Cardiac muscle cell (in vitro differentiated cells and primary cell): ENCODE results near the gene TBX18. TPM values are rescaled to one million over a fixed set of nuclear protein-coding genes. Genes with fewer than 3 reads are reported as not detected.

Experiments
- DNase-seq, 2 donors: peaks; one replicate each; pipeline versions ENCODE4 v3.0.0 to v3.0.0-alpha.2; 2010 to 2017; ENCODE audit warnings: low read depth in 1 of 2, low spot score in 1 of 2
- H3K27ac ChIP-seq: fragments of 200-600 bp; sonication (generic); 2 replicates; pipeline ENCODE4 v1.5.1; 2016
- H3K27me3 ChIP-seq: fragments of 200-600 bp; sonication (generic); 2 replicates; pipeline ENCODE4 v1.6.0; 2016; ENCODE audit warnings: control low read depth
- H3K36me3 ChIP-seq: fragments of 200-600 bp; sonication (generic); 2 replicates; pipeline ENCODE4 v1.5.1; 2016; ENCODE audit warnings: control low read depth
- H3K4me1 ChIP-seq: fragments of 200-600 bp; sonication (generic); 2 replicates; pipeline ENCODE4 v1.8.1; 2017; ENCODE audit warnings: low read depth, mild to moderate bottlenecking, mixed run types
- H3K4me3 ChIP-seq: fragments of 200-600 bp; sonication (generic); 2 replicates; pipeline ENCODE4 v1.5.1; 2016; ENCODE audit warnings: mild to moderate bottlenecking
- H3K9me3 ChIP-seq: fragments of 200-600 bp; sonication (generic); 2 replicates; pipeline ENCODE4 v1.5.1; 2017; ENCODE audit warnings: low read depth, mild to moderate bottlenecking, control low read depth
- polyA plus RNA-seq: library from polyadenylated mRNA; unstranded; fragments of >200 nt; fragmentation: Nextera tagmentation; extraction: Ambion mirVana; gene quantifications from 2 replicates; pipeline ENCODE4 v1.2.1, GENCODE V29; 2016
- total RNA-seq: library from RNA; depleted of rRNA; stranded (reverse); fragments of >200 nt; gene quantifications from 2 replicates; pipeline ENCODE4 v1.2.3, GENCODE V29; 2016
- TF ChIP-seq, protein P1 (sequence below): IDR thresholded peaks from 2 replicates; pipeline ENCODE4 v1.5.1; 2012; ENCODE audit warnings: low read depth, mild to moderate bottlenecking, low read length

The TBX18 gene
- total and polyA plus RNA-seq, 2 experiments from 2014 or later, result 1.2 to 5.5 TPM

- no peak overlapping the region for H3K4me3 ChIP-seq
- peaks cover under 1% of the 10 kb centered on the region for H3K27me3 ChIP-seq
- H3K36me3 ChIP-seq, result no peaks in the 10 kb centered on the region
- peaks cover 23% of the 10 kb centered on the region for H3K4me1 ChIP-seq
- TF ChIP-seq, protein P1, sequence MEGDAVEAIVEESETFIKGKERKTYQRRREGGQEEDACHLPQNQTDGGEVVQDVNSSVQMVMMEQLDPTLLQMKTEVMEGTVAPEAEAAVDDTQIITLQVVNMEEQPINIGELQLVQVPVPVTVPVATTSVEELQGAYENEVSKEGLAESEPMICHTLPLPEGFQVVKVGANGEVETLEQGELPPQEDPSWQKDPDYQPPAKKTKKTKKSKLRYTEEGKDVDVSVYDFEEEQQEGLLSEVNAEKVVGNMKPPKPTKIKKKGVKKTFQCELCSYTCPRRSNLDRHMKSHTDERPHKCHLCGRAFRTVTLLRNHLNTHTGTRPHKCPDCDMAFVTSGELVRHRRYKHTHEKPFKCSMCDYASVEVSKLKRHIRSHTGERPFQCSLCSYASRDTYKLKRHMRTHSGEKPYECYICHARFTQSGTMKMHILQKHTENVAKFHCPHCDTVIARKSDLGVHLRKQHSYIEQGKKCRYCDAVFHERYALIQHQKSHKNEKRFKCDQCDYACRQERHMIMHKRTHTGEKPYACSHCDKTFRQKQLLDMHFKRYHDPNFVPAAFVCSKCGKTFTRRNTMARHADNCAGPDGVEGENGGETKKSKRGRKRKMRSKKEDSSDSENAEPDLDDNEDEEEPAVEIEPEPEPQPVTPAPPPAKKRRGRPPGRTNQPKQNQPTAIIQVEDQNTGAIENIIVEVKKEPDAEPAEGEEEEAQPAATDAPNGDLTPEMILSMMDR, result no peak
- no peaks in the 10 kb centered on the region for H3K9me3 ChIP-seq
- DNase-seq, result no peak
- no peak overlapping the region for H3K27ac ChIP-seq
These were observed 125.0 kb downstream of the TBX18 start for GRCh38 chr6:84639396-84639795.

GRCh38 chr6:84638286-84638685, 126.1 kb downstream of the TBX18 start:
- TF ChIP-seq, protein P1, result no peak
- no peak for DNase-seq

More at GRCh38 chr6:84638286-84638685, 126.1 kb downstream of the TBX18 start:
- peaks cover 23% of the 10 kb centered on the region for H3K4me1 ChIP-seq
- no peaks in the 10 kb centered on the region for H3K36me3 ChIP-seq
- H3K4me3 ChIP-seq, result no peak overlapping the region
- no peak overlapping the region for H3K27ac ChIP-seq
- H3K27me3 ChIP-seq, result no peaks in the 10 kb centered on the region
- H3K9me3 ChIP-seq, result no peaks in the 10 kb centered on the region
